ENCODE measurements around the gene ENHO.

ENHO gene

DNA sequence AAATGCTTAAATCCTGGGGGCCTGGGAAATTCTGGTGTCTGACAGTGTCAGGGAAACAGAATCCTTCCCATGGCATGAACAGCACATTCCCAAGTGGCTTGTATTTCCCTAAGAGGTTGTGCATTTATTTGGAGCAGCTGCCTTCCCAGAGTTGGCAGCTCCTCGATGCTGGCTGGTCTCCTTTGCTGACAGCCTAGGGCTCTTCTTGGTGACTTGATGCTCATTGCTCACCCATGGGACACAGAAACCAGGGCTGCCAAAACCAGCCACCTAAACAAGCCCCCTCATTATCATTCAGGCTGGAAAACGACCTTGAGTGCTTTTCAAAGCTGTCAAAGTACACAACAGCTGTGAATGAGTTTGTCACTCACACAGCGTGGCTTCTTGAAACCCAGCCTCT, 24.2 kb downstream of the ENHO start:
- no peak for TF ChIP-seq ZFX (IDR thresholded peaks at IDR 0.05)
- TF ChIP-seq, protein P1, sequence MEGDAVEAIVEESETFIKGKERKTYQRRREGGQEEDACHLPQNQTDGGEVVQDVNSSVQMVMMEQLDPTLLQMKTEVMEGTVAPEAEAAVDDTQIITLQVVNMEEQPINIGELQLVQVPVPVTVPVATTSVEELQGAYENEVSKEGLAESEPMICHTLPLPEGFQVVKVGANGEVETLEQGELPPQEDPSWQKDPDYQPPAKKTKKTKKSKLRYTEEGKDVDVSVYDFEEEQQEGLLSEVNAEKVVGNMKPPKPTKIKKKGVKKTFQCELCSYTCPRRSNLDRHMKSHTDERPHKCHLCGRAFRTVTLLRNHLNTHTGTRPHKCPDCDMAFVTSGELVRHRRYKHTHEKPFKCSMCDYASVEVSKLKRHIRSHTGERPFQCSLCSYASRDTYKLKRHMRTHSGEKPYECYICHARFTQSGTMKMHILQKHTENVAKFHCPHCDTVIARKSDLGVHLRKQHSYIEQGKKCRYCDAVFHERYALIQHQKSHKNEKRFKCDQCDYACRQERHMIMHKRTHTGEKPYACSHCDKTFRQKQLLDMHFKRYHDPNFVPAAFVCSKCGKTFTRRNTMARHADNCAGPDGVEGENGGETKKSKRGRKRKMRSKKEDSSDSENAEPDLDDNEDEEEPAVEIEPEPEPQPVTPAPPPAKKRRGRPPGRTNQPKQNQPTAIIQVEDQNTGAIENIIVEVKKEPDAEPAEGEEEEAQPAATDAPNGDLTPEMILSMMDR (conservative IDR thresholded peaks at IDR 0.05) = no peak

DNA sequence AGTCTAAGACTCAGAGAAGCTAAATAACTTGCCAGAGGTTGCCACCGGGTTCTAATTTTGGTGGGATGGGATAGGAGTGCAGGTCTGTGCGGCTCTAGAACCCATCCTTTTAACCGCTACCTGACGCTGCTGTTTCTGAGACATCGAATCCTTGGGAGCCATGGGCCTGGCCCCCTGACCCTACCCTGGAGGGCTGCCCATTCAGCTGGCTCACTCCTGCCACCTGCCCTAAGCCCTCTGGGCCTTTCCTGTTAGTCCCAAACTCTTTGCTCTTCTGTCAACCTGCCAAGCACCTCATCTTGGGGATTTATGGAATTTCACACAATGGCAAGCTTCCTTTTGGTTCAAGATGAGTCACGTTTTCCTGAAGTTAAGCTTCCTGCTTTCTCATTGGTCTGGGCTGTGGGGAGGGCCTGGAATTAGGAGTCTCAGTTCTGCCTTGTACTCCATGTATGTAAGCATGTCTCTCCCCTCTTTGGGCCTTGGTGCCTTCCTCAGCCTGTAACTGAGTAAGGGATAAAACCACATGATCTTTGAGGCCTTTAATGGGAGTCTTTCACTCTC, 26.6 kb downstream of the ENHO start:
- TF ChIP-seq, protein P1 (conservative IDR thresholded peaks at IDR 0.05) = no peak
- no peak overlapping the region for H3K27ac ChIP-seq

More for the DNA sequence above, 24.2 kb downstream of the ENHO start:
- H3K27ac ChIP-seq = no peak overlapping the region

DNA sequence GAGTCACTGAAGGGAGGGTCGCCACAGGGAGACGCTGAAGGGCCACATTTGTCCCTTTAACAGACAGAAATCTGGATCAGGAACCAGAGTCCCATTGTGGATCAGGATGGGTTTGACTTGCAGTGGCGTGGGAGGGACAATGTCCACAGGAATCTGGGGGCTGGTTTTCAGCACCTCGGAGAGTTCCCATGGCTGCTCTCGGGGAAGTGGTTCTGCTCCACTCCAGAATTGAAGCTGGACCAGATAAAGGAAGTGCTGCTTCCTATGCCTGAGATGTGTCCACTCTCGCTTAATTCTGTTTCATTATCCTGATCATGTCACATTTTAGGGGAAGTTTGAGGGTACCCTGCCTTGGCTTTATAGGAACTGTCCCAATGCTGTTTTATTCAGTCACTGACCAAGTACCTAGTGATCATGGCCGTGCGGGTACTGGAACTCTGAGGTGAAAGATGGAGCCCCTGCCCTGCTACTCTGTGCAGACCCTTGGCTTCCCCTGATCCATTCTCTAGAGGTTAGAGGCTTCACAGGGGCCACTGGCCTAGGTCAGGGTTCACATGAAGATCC, 28.7 kb downstream of the ENHO start:
- TF ChIP-seq, protein P1 (conservative IDR thresholded peaks at IDR 0.05) = no peak
- no peak for TF ChIP-seq ZFX (IDR thresholded peaks at IDR 0.05)
- no peak overlapping the region for H3K27ac ChIP-seq

DNA sequence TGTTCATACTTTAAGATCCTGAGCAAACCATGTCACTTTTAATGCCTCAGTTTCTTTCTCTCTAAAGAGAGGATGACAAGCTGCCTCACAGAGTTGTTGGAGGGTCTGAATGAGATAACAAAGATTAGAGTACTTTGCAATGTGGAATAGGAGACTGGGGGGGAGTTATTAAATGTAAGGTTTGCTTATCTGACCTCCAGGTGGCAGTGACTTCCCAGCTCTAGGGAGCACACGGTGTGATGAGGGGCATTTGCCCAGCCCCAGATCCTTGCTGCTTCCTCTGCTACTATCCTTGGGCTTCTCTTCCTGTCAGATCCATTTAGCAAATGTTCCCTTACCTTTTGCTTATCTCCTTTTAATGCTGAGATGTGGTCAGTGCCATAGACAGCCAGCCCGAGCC, 30.7 kb downstream of the ENHO start:
- H3K27ac ChIP-seq = no peak overlapping the region
- TF ChIP-seq ZFX (IDR thresholded peaks at IDR 0.05) = no peak
- TF ChIP-seq, protein P1 (conservative IDR thresholded peaks at IDR 0.05) = peak; percentile 18

DNA sequence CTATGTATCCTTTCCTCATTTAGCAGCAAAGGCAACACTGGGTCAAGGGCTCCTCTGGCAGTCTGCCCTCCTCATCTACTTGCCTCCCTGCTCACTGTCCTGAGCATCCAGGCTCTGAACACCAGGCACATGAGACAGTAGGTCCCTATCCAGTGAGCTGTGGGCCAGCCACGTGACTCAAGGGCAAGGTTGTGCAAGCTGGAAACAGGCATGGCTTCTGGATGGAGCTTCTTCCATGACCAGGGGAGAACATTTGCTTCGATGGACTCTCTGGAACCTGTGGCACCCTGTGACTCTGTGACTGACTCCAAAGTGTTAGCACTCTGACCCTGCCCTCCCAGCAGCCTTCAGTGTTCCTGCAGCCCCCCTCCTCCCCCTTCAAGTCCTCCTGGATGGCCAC, 31.2 kb downstream of the ENHO start:
- H3K27ac ChIP-seq = no peak overlapping the region
- TF ChIP-seq, protein P1 (conservative IDR thresholded peaks at IDR 0.05) = no peak
- no peak for TF ChIP-seq ZFX (IDR thresholded peaks at IDR 0.05)

DNA sequence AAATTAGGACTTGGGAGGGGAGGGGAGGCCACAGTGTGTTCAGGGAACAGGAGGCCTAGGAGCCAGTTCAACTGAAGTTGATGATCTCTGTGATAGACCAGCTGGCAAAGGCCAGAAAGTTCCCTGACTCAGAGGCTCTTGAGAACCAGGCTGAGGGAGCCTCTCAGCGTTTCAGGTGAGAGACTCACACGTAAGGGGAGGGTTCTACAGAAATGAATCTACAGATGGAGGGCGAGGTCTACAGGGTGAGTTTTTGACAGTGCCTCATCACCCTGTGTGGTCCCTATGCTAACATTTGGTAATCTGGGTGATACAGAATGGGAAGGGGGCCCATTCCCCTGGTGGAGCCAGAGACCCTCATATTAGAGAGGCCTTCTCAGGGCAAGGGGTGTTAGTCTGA, 32.0 kb downstream of the ENHO start:
- TF ChIP-seq, protein P1 (conservative IDR thresholded peaks at IDR 0.05) = no peak
- no peak for TF ChIP-seq ZFX (IDR thresholded peaks at IDR 0.05)

DNA sequence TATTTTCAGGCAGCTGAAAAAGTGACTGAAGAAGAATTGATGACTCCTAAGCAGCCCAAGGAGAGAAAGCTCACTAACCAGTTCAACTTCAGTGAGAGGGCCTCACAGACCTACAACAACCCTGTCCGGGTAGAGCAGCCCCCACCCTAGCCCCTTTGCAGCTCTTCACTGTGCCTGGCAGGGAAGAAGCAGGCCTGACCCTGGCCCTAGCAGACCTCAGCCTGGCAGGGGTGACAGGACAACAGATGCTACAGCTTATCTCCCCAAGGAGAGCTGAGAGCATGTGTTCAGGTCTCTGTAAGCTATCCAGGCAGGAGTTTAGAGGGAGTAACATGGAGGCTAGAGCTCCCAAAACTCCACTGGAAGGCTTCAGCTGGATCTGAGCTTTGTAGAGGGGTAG, 32.4 kb downstream of the ENHO start:
- H3K27ac ChIP-seq = no peak overlapping the region
- TF ChIP-seq, protein P1 (conservative IDR thresholded peaks at IDR 0.05) = no peak
- no peak for TF ChIP-seq ZFX (IDR thresholded peaks at IDR 0.05)

More for the DNA sequence above, 32.0 kb downstream of the ENHO start:
- no peak overlapping the region for H3K27ac ChIP-seq

Measured in C4-2B (cell line).